K562 (cell line): ENCODE results near the gene PNPLA7. TPM values are rescaled to one million over a fixed set of nuclear protein-coding genes. Genes with fewer than 3 reads are reported as not detected.
A peak's percentile ranks its signal among the peaks of the same experiment; 100 is the strongest.

Source experiments
- ATAC-seq: fragments of 200-7000 bp; cut with Tn5 transposase; 3 replicates; pipeline ENCODE4 v1.9.1; 2020; ENCODE audit warnings: moderate library complexity
- BruUV-seq: library from RNA; stranded (reverse); fragments of 400-500 nt; replicated peaks from 2 replicates; lab custom pipeline; 2021; lab: Mats Ljungman, UMichigan
- CTCF ChIA-PET: fragments of 300-600 bp; formaldehyde crosslinking; extraction: SDS; loops from one replicate; lab custom pipeline; 2021; ENCODE audit warnings: low intra/inter-chr PET ratio; lab: Yijun Ruan, JAX
- POLR2A ChIA-PET: fragments of 300-600, 350-650 bp; sonication (Branson Sonifier 250); formaldehyde crosslinking; extraction: SDS; loops from one replicate; lab custom pipeline; 2021; ENCODE audit warnings: antibody characterized with exemption, inconsistent platforms; lab: Yijun Ruan, JAX
- DNase-seq, 4 experiments: peaks; one replicate each; pipeline versions ENCODE4 v3.0.0 to v3.0.0-alpha.2; 2011 to 2018; ENCODE audit warnings: low spot score in 3 of 4, mixed read lengths in 3 of 4; ENCODE audit errors: extremely low read depth in 1 of 4
- FAIRE-seq: peaks from 2 replicates; lab custom pipeline; 2011; peaks lifted over from hg19 to GRCh38; lab: Jason Lieb, UNC
- H2AFZ ChIP-seq: 2 replicates; pipeline ENCODE4 v1.6.0; 2011; ENCODE audit warnings: low read depth, low read length, control low read depth, inconsistent platforms
- H3K27ac ChIP-seq: fragments of 200-600 bp; 3 replicates; pipeline ENCODE4 v1.8.0; 2011; ENCODE audit warnings: low read depth, mild to moderate bottlenecking, control low read depth, inconsistent platforms, low read length, moderate library complexity, mixed read lengths; ENCODE audit errors: extremely low read depth
- H3K27me3 ChIP-seq, 2 experiments: fragments of 300-600 bp in 1 of 2; 2 replicates in 1 of 2; 3 replicates in 1 of 2; pipeline versions ENCODE4 v1.6.0 to v1.8.0; 2011; ENCODE audit warnings: inconsistent platforms in 2 of 2, low read length in 2 of 2, mild to moderate bottlenecking in 1 of 2, mixed read lengths in 1 of 2, moderate library complexity in 1 of 2; ENCODE audit not compliant: control insufficient read depth in 2 of 2, insufficient read depth in 2 of 2
- H3K36me3 ChIP-seq: fragments of 300-600 bp; 3 replicates; pipeline ENCODE4 v1.8.0; 2011; ENCODE audit warnings: mild to moderate bottlenecking, low read length, inconsistent platforms; ENCODE audit not compliant: control insufficient read depth, insufficient read depth
- H3K4me1 ChIP-seq, 2 experiments: fragments of 200-600 bp in 1 of 2; replicated peaks in 1 of 2; 2 replicates in 1 of 2; 3 replicates in 1 of 2; pipeline versions ENCODE4 v1.5.1 to v1.8.0; 2011; ENCODE audit warnings: inconsistent platforms in 2 of 2, low read length in 2 of 2, mild to moderate bottlenecking in 1 of 2, mixed read lengths in 1 of 2, moderate library complexity in 1 of 2; ENCODE audit not compliant: control insufficient read depth in 2 of 2, insufficient read depth in 2 of 2
- H3K4me2 ChIP-seq: 2 replicates; pipeline ENCODE4 v1.6.1; 2011; ENCODE audit warnings: low read length, control low read depth, inconsistent platforms, mixed read lengths; ENCODE audit not compliant: insufficient read depth
- H3K4me3 ChIP-seq: fragments of 200-600 bp; sonication (generic), shearing (Covaris generic); 2 replicates; pipeline ENCODE4 v1.5.1; 2016; ENCODE audit warnings: control low read depth, inconsistent platforms
- H3K79me2 ChIP-seq: fragments of 200-600 bp; 3 replicates; pipeline ENCODE4 v1.8.0; 2011; ENCODE audit warnings: low read length, inconsistent platforms; ENCODE audit not compliant: control insufficient read depth, insufficient read depth
- H3K9ac ChIP-seq, 2 experiments: 2 replicates each; pipeline versions ENCODE4 v1.6.0 to v1.6.1; 2011; ENCODE audit warnings: low read depth in 2 of 2, low read length in 2 of 2, control low read depth in 1 of 2, inconsistent platforms in 1 of 2, mild to moderate bottlenecking in 1 of 2, mixed read lengths in 1 of 2; ENCODE audit not compliant: insufficient read depth in 1 of 2
- H3K9me1 ChIP-seq: one replicate; pipeline ENCODE4 v1.6.0; 2011; ENCODE audit warnings: inconsistent platforms, mild to moderate bottlenecking, low read length, moderate library complexity; ENCODE audit not compliant: control insufficient read depth, insufficient read depth
- H3K9me3 ChIP-seq: replicated peaks from 2 replicates; pipeline ENCODE4 v1.5.1; 2011; ENCODE audit warnings: low read depth, low read length, inconsistent platforms; ENCODE audit not compliant: control insufficient read depth, insufficient read depth
- H4K20me1 ChIP-seq: replicated peaks from 2 replicates; pipeline ENCODE4 v1.6.1; 2011; ENCODE audit warnings: low read length, inconsistent platforms, mixed read lengths; ENCODE audit not compliant: control insufficient read depth, insufficient read depth
- KLF10 ChIP-seq: fragments of 250-450 bp; sonication (Bioruptor Pico); IDR thresholded peaks from 2 replicates; pipeline ENCODE4 v1.6.1; 2021; ENCODE audit warnings: matching md5 sums
- MAFF ChIP-seq: IDR thresholded peaks from 2 replicates; pipeline ENCODE4 v1.6.1; 2012; ENCODE audit warnings: low read length, improper control_type of control experiment
- RFX1 ChIP-seq: fragments of 450-650 bp; IDR thresholded peaks from 2 replicates; pipeline ENCODE4 v1.6.1; 2016; ENCODE audit warnings: mild to moderate bottlenecking, moderate library complexity
- THAP12 ChIP-seq: fragments of 250-450 bp; sonication (Bioruptor Pico); IDR thresholded peaks from 2 replicates; pipeline ENCODE4 v1.9.0; 2021; ENCODE audit warnings: mild to moderate bottlenecking, inconsistent platforms
- ZNF146 ChIP-seq: IDR thresholded peaks from one replicate; pipeline ENCODE4 v1.6.1; 2018; ENCODE audit warnings: missing compliant biosample characterization; ENCODE audit not compliant: unreplicated experiment
- ZNF41 ChIP-seq: fragments of 250-450 bp; sonication (Bioruptor Pico); conservative IDR thresholded peaks from 2 replicates; pipeline ENCODE4 v1.4.0; 2020; ENCODE audit warnings: mild to moderate bottlenecking
- ZNF740 ChIP-seq, 3 experiments: fragments of 200-800 bp in 1 of 3; sonication (Bioruptor generic) in 1 of 3; sonication (generic) in 1 of 3; formaldehyde crosslinking in 1 of 3; IDR thresholded peaks; 2 replicates each; pipeline versions ENCODE4 v1.6.1 to v1.8.0; 2016 to 2022; ENCODE audit warnings: mild to moderate bottlenecking in 2 of 3, missing compliant biosample characterization in 2 of 3, missing genetic modification characterization in 2 of 3, missing genetic modification reagents in 1 of 3
- WGBS: fragments of 100-300 bp; shearing (Covaris generic); methylation state at CpG from one replicate; pipeline ENCODE4 v1.1.6; 2016; ENCODE audit warnings: low coverage, mixed read lengths; ENCODE audit not compliant: insufficient coverage; ENCODE audit errors: missing lambda C conversion rate; 5-methylcytosine and 5-hydroxymethylcytosine counted together
- in situ Hi-C: fragments of 300-500 bp; cut with MboI; formaldehyde crosslinking; loops from 4 replicates; pipeline ENCODE4 v1.15.0; 2018; ENCODE audit warnings: inconsistent platforms, mixed read lengths
- intact Hi-C: fragments of 100-400 bp; cut with micrococcal nuclease; formaldehyde crosslinking; loops from 2 replicates; pipeline ENCODE4 v1.14.2; 2022
- polyA plus RNA-seq, 8 experiments: library from polyadenylated mRNA; depleted of rRNA in 4 of 8; stranded (reverse) in 5 of 8; unstranded in 3 of 8; fragments of >200 nt; fragmentation: Nextera tagmentation in 2 of 8; fragmentation: Illumina TruSeq in 1 of 8; extraction: Ambion mirVana in 2 of 8; extraction: Trizol in 1 of 8; gene quantifications; 2 replicates each; pipeline versions ENCODE4 v1.2.1 to v1.2.3, GENCODE V29; 2011 to 2014; ENCODE audit warnings: inconsistent platforms in 1 of 8, missing spikeins in 1 of 8
- total RNA-seq, 7 experiments: library from RNA; depleted of rRNA in 6 of 7; stranded (reverse); fragments of >200 nt in 6 of 7; fragmentation: Illumina TruSeq in 2 of 7; extraction: Trizol in 2 of 7; gene quantifications; 2 replicates each; pipeline versions ENCODE4 v1.2.1 to v1.2.3, GENCODE V29; 2011 to 2021; ENCODE audit warnings: low replicate concordance in 1 of 7
- TF ChIP-seq, protein P1 (sequence below): IDR thresholded peaks from 2 replicates; pipeline ENCODE4 v1.6.1; 2012; ENCODE audit warnings: low read depth, low read length, improper control_type of control experiment, borderline replicate concordance
- TF ChIP-seq, protein P2 (sequence below), 2 experiments: IDR thresholded peaks; 2 replicates each; pipeline ENCODE4 v1.6.1; 2011; ENCODE audit warnings: borderline replicate concordance in 1 of 2, control low read depth in 1 of 2, low read depth in 1 of 2, low read length in 1 of 2, mild to moderate bottlenecking in 1 of 2, mixed read lengths in 1 of 2, moderate library complexity in 1 of 2; ENCODE audit not compliant: insufficient read depth in 1 of 2, insufficient read length in 1 of 2, poor library complexity in 1 of 2, severe bottlenecking in 1 of 2; ENCODE audit errors: extremely low read depth in 1 of 2

PNPLA7 gene
- total and polyA plus RNA-seq, 9 of the 15 experiments (the other 6 are each of a cell fraction or from before 2014, with no cell fraction given), result 0.01 to 0.85 (median 0.19) TPM; not detected in 1

DNA sequence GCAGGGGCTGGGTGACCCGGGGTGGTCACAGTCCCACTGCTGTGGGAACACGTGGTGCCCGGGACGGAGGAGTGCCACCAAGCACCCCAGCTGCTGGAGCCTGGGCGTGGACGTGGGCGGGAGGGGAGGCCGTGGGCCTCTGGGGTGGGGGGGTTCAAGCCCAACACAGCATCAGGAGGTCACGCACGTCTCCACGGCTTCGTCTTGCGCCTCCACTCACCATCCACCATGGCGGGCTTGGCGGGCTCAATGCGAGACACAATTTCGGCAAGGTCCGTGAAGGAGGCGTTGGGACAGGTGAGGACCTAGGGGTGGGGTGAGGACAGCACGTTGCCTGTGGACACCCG is 88.9 kb downstream of the PNPLA7 start:
- FAIRE-seq (no peak), DNase-seq (no peak), ATAC-seq (no peak)
- ChIA-PET POLR2A (no interaction called here), CTCF (no interaction called here)
- H3K27ac ChIP-seq, result no peak overlapping the region
- H3K4me3 ChIP-seq, result no peak overlapping the region
- no TSS peak for BruUV-seq
- no peaks in the 10 kb centered on the region for H3K9me1 ChIP-seq
- peak overlapping the region; percentile 1 to 97; a peak in 2 of 4 replicates for H3K9ac ChIP-seq
- H3K4me2 ChIP-seq, result peak overlapping the region; percentile 75
- H3K79me2 ChIP-seq, result peaks cover 12% of the 10 kb centered on the region
- intact Hi-C loops (loop anchor here (2.0 kb wide), 1 partner anchor 32 kb away; no protein-coding TSS in a partner anchor), in situ Hi-C loops (no loop called here)
- H3K36me3 ChIP-seq, result peaks cover 18% of the 10 kb centered on the region; the same call in 1 of the 3 replicates
- TF ChIP-seq MAFF, result no peak
- TF ChIP-seq, protein P1, sequence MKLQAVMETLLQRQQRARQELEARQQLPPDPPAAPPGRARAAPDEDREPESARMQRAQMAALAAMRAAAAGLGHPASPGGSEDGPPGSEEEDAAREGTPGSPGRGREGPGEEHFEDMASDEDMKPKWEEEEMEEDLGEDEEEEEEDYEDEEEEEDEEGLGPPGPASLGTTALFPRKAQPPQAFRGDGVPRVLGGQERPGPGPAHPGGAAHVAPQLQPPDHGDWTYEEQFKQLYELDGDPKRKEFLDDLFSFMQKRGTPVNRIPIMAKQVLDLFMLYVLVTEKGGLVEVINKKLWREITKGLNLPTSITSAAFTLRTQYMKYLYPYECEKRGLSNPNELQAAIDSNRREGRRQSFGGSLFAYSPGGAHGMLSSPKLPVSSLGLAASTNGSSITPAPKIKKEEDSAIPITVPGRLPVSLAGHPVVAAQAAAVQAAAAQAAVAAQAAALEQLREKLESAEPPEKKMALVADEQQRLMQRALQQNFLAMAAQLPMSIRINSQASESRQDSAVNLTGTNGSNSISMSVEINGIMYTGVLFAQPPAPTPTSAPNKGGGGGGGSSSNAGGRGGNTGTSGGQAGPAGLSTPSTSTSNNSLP, result no peak
- TF ChIP-seq, protein P2, sequence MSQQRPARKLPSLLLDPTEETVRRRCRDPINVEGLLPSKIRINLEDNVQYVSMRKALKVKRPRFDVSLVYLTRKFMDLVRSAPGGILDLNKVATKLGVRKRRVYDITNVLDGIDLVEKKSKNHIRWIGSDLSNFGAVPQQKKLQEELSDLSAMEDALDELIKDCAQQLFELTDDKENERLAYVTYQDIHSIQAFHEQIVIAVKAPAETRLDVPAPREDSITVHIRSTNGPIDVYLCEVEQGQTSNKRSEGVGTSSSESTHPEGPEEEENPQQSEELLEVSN (IDR thresholded peaks at IDR 0.05; ENCODE audit: borderline replicate concordance in 1 of 2, extremely low read depth in 1 of 2, insufficient read depth in 1 of 2, insufficient read length in 1 of 2, low read depth in 1 of 2, low read length in 1 of 2, poor library complexity in 1 of 2, severe bottlenecking in 1 of 2), result peak in 1 of 2 experiments; percentile 2
- TF ChIP-seq ZNF146 (CRISPR knock-in tag), result no peak
- no peak for TF ChIP-seq RFX1
- peak; percentile 44; the same call in 1 of the 2 replicates for TF ChIP-seq ZNF740 (CRISPR knock-in tag; IDR thresholded peaks at IDR 0.05)
- no peak for TF ChIP-seq ZNF740 (tag; IDR thresholded peaks at IDR 0.05)
- no peak for TF ChIP-seq ZNF41 (CRISPR knock-in tag)
- no peak for TF ChIP-seq KLF10 (CRISPR knock-in tag)
- 0 out of 2 replicates have a peak, but pooled peaks have one; percentile 20 for TF ChIP-seq THAP12 (CRISPR knock-in tag)
- H4K20me1 ChIP-seq, result no peaks in the 10 kb centered on the region
- H3K4me1 ChIP-seq, result peaks cover 17 to 97% of the 10 kb centered on the region in 2 experiments
- no peaks in the 10 kb centered on the region for H3K9me3 ChIP-seq
- 53% methylated on average over 5 of the region's 21 CpGs for WGBS
- no peaks in the 10 kb centered on the region for H3K27me3 ChIP-seq
- H2AFZ ChIP-seq, result peak overlapping the region; percentile 86; the same call in 1 of the 2 replicates
